Right lung (tissue), 5 donors: ENCODE measurements around the gene NECTIN1. TPM values are rescaled to one million over a fixed set of nuclear protein-coding genes. Genes with fewer than 3 reads are reported as not detected.

Experiments used
- DNase-seq, 2 donors: peaks; one replicate each; pipeline ENCODE4 v3.0.0-alpha.2; 2013
- polyA plus RNA-seq, 5 donors: library from polyadenylated mRNA; unstranded; fragments of 120-200 nt; gene quantifications; one replicate each; pipeline versions ENCODE4 v1.2.1 to v1.2.3, GENCODE V29; 2013; ENCODE audit warnings: inconsistent platforms in 1 of 5, low replicate concordance in 1 of 5; ENCODE audit not compliant: insufficient read length in 5 of 5, insufficient read depth in 1 of 5

Gene NECTIN1
- polyA plus RNA-seq, 5 donors, result 13.5 to 22.0 (median 16.6) TPM

DNA sequence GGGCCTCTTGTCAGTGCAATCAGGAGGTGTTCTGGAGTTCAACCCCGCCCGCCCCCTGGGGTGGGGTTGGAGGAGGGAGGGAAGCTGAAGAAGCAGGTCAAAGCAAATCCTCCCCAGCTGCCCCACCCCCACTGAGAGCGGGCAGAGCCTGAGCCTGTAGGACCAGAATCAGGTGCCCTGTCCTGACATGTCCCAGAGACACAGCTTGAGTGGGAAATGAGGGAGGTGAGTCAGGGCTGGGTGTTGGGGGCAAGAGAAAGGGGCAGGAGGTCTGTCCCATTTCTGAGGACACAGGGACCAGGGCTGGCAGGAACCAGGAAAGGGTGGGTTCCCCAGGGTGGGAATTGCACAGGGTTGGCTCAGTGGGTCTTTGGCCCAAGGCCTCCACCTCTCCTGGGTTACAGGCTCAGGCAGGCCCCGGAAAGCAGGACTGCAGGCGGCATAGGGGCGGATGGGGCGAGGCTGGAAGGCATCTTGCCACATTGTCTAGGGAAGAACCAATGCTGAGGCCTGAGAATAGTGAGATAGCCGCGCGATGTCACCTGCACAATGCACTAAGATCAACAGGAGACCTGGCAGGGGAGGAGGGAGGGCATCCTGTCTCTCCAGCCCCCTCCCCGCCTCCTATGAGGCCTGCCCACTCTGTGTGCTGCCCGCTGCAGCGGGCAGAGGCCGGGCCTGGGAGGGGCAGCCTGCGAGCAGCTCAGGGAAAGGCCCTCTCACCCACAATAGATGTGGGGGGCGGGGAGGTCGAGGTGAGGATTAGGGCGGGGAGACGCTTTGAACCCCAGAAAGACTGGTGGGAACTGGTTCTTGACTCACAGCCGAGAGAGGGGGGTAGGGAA, 32.4 kb downstream of the NECTIN1 start:
- no peak for DNase-seq

- DNase-seq, result no peak
These were observed 34.7 kb downstream of the NECTIN1 start for GRCh38 chr11:119694334-119694733.

GRCh38 chr11:119693253-119693815, 35.7 kb downstream of the NECTIN1 start:
- no peak for DNase-seq

DNA sequence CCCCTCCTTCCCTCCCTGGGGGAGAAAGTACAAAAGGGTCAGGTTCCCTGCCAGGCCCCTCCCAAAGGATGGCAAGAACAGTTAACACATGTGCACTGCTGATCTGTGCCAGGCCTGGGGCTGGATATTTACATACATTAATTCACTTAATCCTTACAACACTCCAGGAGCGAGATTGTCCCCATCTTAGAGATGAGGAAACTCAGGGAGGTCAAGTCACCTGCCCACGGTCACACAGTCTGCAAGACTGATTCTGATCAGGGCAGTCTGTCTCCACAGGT, 36.5 kb downstream of the NECTIN1 start:
- DNase-seq, result no peak

DNA sequence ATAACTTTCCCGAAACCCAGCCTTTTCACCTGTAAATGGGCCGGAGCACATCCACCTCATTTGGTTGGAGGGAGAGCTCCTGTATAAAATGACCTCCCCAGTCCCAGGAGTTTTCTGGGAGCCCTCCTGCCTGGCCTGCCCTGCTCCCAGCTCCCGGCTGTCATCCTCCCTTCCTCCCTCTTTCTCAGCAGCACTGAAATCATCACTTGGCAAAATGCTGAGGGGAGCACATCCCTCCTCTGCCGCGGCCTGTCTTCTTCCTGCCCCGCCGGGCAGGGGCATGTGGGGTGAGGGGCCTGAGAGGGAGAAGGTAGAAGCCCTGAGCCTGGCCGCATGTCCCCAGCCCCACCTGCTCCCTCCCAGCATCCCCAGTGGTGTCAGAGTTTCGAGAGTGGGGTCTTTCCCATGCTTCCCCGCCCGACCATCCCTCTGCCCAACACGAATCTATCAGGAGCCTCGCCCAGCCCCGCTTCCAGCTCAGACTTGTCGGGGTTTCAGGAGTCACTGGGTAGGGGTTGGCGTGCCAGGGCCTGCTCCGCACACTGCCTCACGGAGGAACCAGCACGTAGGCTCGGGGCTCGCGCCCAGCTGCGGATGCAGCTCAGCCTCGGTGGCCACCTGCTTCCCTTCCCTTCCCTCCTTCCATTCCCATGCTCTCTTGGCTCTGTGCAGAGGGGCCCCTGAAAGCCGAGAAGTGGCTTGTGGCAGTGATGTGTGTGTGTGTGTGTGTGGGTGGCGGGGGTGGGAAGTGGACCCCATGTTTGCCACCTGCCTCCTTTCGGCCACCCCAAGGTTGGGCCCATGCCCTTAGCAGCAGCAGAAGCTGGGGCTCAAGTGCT, 37.1 kb downstream of the NECTIN1 start:
- DNase-seq, result no peak

GRCh38 chr11:119691020-119691666, 37.9 kb downstream of the NECTIN1 start:
- no peak for DNase-seq

DNA sequence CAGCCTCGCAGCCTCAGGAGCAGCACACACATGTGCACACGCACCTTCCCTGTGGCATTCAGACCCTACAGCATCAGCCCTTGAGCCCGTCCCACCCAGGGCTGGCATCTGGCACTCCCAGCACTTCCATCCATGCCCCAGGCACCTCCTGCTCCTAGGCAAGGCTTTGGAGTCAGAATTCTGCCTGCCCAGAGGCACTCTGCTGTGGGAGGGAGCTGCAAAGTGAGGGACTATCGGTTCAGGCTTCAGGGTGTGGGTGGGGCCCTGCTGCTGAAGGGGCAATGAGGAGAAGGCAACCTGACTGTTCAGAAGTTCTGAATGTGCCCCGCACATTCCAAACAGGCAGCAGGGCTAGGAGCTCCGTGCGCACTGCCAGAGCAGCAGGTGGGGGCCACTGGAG, 39.7 kb downstream of the NECTIN1 start:
- DNase-seq, result no peak

- DNase-seq, result no peak
These were observed 40.6 kb downstream of the NECTIN1 start for GRCh38 chr11:119688356-119688755.

- DNase-seq, result no peak
These were observed 41.5 kb downstream of the NECTIN1 start for GRCh38 chr11:119687373-119688046.

DNA sequence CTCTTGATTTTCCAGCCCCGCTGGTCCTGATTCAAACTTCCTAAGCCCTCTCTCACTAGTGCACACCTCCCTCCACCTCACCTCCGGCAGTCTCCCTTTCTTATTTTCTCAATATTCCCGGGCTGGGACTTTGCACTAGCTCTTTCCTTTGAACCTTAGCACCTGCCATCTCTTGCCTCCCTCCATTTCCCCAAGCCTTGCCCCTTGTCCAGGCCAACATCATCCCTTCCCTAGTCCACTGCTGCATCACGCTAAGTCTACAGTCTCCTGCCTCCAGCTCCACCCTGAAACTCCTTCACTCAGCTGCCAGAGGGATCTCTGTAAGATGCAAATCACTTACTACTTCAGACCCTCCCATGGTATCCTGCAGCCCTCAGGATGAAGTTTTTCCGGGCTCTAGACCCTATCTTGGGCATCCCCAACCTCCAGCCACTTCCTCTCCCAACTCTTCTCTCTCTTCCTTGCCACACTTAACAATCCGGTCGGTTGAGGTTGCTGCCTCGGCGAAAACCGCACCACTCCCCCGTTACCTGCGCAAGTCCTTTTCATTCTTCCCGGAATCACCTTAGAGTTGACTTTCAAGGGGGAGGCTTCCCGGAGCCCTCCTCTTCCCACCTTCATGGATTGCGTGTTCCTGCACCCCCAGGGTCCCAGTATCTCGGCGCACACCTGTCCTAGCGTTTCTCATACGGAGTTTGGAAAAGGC, 42.7 kb downstream of the NECTIN1 start:
- no peak for DNase-seq

DNA sequence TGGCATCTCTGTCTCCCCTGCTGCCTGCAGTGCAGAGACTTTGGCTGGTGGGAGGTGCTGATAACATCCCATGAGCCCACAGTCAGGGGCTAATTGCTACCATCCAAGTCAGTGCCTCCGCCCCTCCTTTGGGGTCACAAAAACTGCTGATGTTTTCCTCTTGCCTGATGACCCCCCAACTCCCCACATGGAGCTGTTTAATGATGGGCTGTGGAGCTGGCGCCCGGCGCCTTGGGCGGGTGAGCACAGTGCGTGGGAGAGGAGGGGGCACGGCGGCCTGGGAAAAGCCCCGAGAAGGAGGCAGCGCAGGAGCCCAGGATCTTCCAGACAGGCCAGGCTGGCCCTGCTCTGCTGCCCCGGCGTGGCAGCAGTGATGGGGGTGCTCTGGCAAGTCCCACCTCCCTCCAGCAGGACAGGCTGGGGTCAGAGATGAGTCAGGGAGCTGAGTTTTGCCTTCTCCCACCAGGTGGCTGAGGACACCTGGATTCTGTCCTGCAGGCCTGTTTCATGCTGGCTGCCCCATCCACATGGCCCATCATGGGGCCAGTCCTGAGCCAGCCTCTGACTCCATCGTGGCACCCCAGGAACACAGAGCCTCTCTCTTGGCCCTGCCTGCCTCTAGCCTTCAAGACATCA, 43.8 kb downstream of the NECTIN1 start:
- no peak for DNase-seq

- DNase-seq, result no peak
These were observed 44.5 kb downstream of the NECTIN1 start for GRCh38 chr11:119684361-119685110.

DNA sequence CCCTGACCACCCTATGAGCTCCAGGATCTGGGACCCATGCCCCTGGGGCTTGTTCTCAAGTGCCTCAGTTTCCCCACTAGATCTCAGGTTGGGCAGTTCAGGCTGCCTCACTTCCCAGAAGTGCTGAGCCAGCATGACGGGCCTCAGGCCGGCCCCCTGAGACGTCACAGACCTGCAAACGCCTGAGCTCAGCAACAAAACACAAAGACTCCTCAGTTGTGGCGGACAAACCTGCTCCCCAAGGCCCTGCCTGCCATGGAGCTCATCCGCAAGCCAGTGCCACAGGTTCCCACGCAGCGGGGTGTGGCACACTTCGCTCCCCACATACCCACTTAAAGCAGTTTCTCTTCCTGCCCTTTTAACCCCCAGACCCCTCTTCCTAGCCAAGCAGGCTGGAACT, 45.2 kb downstream of the NECTIN1 start:
- peak; percentile 51 to 59 for DNase-seq

DNA sequence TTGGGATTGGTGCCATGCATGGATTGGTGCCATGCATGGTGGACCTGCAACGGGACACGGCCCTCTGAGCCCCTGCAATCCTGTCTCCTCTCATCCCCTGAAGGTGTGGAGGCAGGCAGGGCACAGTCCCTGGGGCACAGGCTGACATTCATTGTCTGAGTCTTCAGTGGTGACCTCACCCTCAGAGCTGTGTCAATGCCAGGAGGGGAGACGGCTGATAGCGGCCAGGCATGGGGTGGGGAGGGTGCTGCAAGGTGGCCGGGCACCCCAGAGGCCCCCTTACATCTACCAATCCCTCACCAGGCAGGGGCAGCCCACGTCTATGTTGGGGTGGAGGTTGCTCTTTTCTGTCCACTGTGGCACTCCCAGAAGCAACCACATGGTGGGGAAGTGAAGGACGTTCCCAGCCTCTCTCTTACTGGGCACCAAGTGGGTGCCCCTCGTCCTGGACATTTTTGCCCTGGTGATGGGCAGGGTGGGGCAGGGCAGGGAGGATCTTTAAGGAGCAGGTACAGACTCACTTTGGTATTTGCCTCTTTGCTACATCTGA, 47.6 kb downstream of the NECTIN1 start:
- no peak for DNase-seq

GRCh38 chr11:119680541-119681360, 48.2 kb downstream of the NECTIN1 start:
- DNase-seq, result peak in 1 of 2 donors; percentile 46

GRCh38 chr11:119679346-119679745, 49.7 kb downstream of the NECTIN1 start:
- DNase-seq, result no peak

GRCh38 chr11:119678351-119678750, 50.6 kb downstream of the NECTIN1 start:
- no peak for DNase-seq

GRCh38 chr11:119677840-119678239, 51.2 kb downstream of the NECTIN1 start:
- no peak for DNase-seq
